NK-92 treated with Interleukin-12 subunit alpha and Interleukin-12 subunit beta, amount 100 ng/mL, for 24 hours (cell line): Measurements from ENCODE around the gene SHISA9.

Source experiments
- DNase-seq: peaks from one replicate; lab custom pipeline; 2025; lab: John Stamatoyannopoulos, UW

SHISA9 gene

GRCh38 chr16:13077816-13078215, 176.4 kb downstream of the SHISA9 start:
- DNase-seq: no peak

- DNase-seq: no peak
Observed at GRCh38 chr16:13080531-13080930, 179.1 kb downstream of the SHISA9 start.

GRCh38 chr16:13081825-13082331, 180.5 kb downstream of the SHISA9 start:
- no peak for DNase-seq

GRCh38 chr16:13083681-13084080, 182.3 kb downstream of the SHISA9 start:
- DNase-seq: no peak

- DNase-seq: no peak
Observed at GRCh38 chr16:13084331-13084730, 182.9 kb downstream of the SHISA9 start.

GRCh38 chr16:13093661-13094060, 192.3 kb downstream of the SHISA9 start:
- DNase-seq: no peak

- DNase-seq: no peak
Observed at GRCh38 chr16:13095061-13095460, 193.7 kb downstream of the SHISA9 start.

- no peak for DNase-seq
Observed at GRCh38 chr16:13098536-13098935, 197.1 kb downstream of the SHISA9 start.

GRCh38 chr16:13099822-13100221, 198.4 kb downstream of the SHISA9 start:
- DNase-seq: no peak

- DNase-seq: no peak
Observed at GRCh38 chr16:13100970-13101369, 199.6 kb downstream of the SHISA9 start.

GRCh38 chr16:13101828-13102227, 200.4 kb downstream of the SHISA9 start:
- DNase-seq: no peak

GRCh38 chr16:13102401-13102800, 201.0 kb downstream of the SHISA9 start:
- no peak for DNase-seq

GRCh38 chr16:13103831-13104530, 202.6 kb downstream of the SHISA9 start:
- DNase-seq: no peak

GRCh38 chr16:13104772-13105171, 203.4 kb downstream of the SHISA9 start:
- no peak for DNase-seq

- no peak for DNase-seq
Observed at GRCh38 chr16:13105427-13105826, 204.0 kb downstream of the SHISA9 start.

GRCh38 chr16:13106464-13106863, 205.1 kb downstream of the SHISA9 start:
- DNase-seq: no peak

GRCh38 chr16:13108126-13108525, 206.7 kb downstream of the SHISA9 start:
- no peak for DNase-seq

- DNase-seq: no peak
Observed at GRCh38 chr16:13109171-13109570, 207.8 kb downstream of the SHISA9 start.

- DNase-seq: no peak
Observed at GRCh38 chr16:13110124-13110796, 208.9 kb downstream of the SHISA9 start.

- no peak for DNase-seq
Observed at GRCh38 chr16:13111747-13112146, 210.3 kb downstream of the SHISA9 start.

- DNase-seq: no peak
Observed at GRCh38 chr16:13113741-13114140, 212.3 kb downstream of the SHISA9 start.

GRCh38 chr16:13118091-13118490, 216.7 kb downstream of the SHISA9 start:
- DNase-seq: no peak

GRCh38 chr16:13120091-13120490, 218.7 kb downstream of the SHISA9 start:
- no peak for DNase-seq

GRCh38 chr16:13120557-13120956, 219.2 kb downstream of the SHISA9 start:
- DNase-seq: no peak
